HG02763 (cell line): Measurements from ENCODE around the gene GMNN.

Experiments
- ATAC-seq: cut with Tn5 transposase; IDR thresholded peaks from one replicate; pipeline ENCODE4 v1.9.1; 2021; ENCODE audit warnings: mild to moderate bottlenecking, moderate library complexity; ENCODE audit not compliant: unreplicated experiment

GMNN gene

GRCh38 chr6:24799541-24799915, 24.8 kb downstream of the GMNN start:
- no peak for ATAC-seq

- no peak for ATAC-seq
These were observed 27.7 kb downstream of the GMNN start for GRCh38 chr6:24802271-24803059.

- no peak for ATAC-seq
These were observed 32.8 kb downstream of the GMNN start for GRCh38 chr6:24807584-24807983.

GRCh38 chr6:24809728-24810127, 35.0 kb downstream of the GMNN start:
- ATAC-seq = no peak

GRCh38 chr6:24818346-24818745, 43.6 kb downstream of the GMNN start:
- ATAC-seq = no peak

GRCh38 chr6:24821860-24822444, 47.2 kb downstream of the GMNN start:
- ATAC-seq = no peak

- ATAC-seq = no peak
These were observed 48.0 kb downstream of the GMNN start for GRCh38 chr6:24822696-24823095.

GRCh38 chr6:24823185-24823584, 48.4 kb downstream of the GMNN start:
- ATAC-seq = no peak

GRCh38 chr6:24824142-24824938, 49.6 kb downstream of the GMNN start:
- ATAC-seq = no peak

- ATAC-seq = no peak
These were observed 50.4 kb downstream of the GMNN start for GRCh38 chr6:24825130-24825630.

- no peak for ATAC-seq
These were observed 52.4 kb downstream of the GMNN start for GRCh38 chr6:24827162-24827561.

- no peak for ATAC-seq
These were observed 53.2 kb downstream of the GMNN start for GRCh38 chr6:24827970-24828369.

GRCh38 chr6:24829657-24830056, 54.9 kb downstream of the GMNN start:
- no peak for ATAC-seq

GRCh38 chr6:24831771-24832716, 57.3 kb downstream of the GMNN start:
- ATAC-seq = no peak

- no peak for ATAC-seq
These were observed 58.1 kb downstream of the GMNN start for GRCh38 chr6:24832794-24833193.

- no peak for ATAC-seq
These were observed 59.1 kb downstream of the GMNN start for GRCh38 chr6:24833711-24834386.
